Ishikawa (cell line): Measurements from ENCODE around the gene CAMK1D.

ENCODE experiments used
- CEBPB ChIP-seq: IDR thresholded peaks from 2 replicates; pipeline ENCODE4 v1.6.1; 2012
- CREB1 ChIP-seq: IDR thresholded peaks from 2 replicates; pipeline ENCODE4 v1.6.1; 2012; ENCODE audit warnings: low read depth
- EGR1 ChIP-seq: IDR thresholded peaks from 2 replicates; pipeline ENCODE4 v1.6.1; 2012
- EP300 ChIP-seq: IDR thresholded peaks from 2 replicates; pipeline ENCODE4 v1.6.1; 2012; ENCODE audit warnings: borderline replicate concordance
- FOXM1 ChIP-seq: IDR thresholded peaks from 2 replicates; pipeline ENCODE4 v1.6.1; 2012; ENCODE audit warnings: low read depth, borderline replicate concordance
- NFIC ChIP-seq: IDR thresholded peaks from 2 replicates; pipeline ENCODE4 v1.6.1; 2012
- RAD21 ChIP-seq: IDR thresholded peaks from 2 replicates; pipeline ENCODE4 v1.6.1; 2012; ENCODE audit warnings: low read depth
- TAF1 ChIP-seq: IDR thresholded peaks from 2 replicates; pipeline ENCODE4 v1.6.1; 2012; ENCODE audit warnings: low read depth, mild to moderate bottlenecking
- TCF12 ChIP-seq: IDR thresholded peaks from 2 replicates; pipeline ENCODE4 v1.6.1; 2012; ENCODE audit warnings: low read depth
- TEAD4 ChIP-seq: IDR thresholded peaks from 2 replicates; pipeline ENCODE4 v1.6.1; 2012
- YY1 ChIP-seq: IDR thresholded peaks from 2 replicates; pipeline ENCODE4 v1.6.1; 2012; ENCODE audit warnings: low read depth
- ZBTB7A ChIP-seq: IDR thresholded peaks from 2 replicates; pipeline ENCODE4 v1.6.1; 2012; ENCODE audit warnings: low read depth
- TF ChIP-seq, protein P1 (sequence below): IDR thresholded peaks from 2 replicates; pipeline ENCODE4 v1.6.1; 2012
- TF ChIP-seq, protein P2 (sequence below): IDR thresholded peaks from 2 replicates; pipeline ENCODE4 v1.6.1; 2012
- TF ChIP-seq, protein P3 (sequence below): IDR thresholded peaks from 2 replicates; pipeline ENCODE4 v1.6.1; 2012; ENCODE audit warnings: low read depth, mild to moderate bottlenecking

The CAMK1D gene

GRCh38 chr10:12750526-12751201 lies 401.3 kb downstream of the CAMK1D start:
- TF ChIP-seq TAF1 (no peak), ZBTB7A (no peak), TEAD4 (no peak), FOXM1 (no peak), TCF12 (no peak), YY1 (no peak), EGR1 (no peak), EP300 (no peak), NFIC (no peak), RAD21 (no peak), CEBPB (no peak), CREB1 (no peak)
- TF ChIP-seq, protein P1, sequence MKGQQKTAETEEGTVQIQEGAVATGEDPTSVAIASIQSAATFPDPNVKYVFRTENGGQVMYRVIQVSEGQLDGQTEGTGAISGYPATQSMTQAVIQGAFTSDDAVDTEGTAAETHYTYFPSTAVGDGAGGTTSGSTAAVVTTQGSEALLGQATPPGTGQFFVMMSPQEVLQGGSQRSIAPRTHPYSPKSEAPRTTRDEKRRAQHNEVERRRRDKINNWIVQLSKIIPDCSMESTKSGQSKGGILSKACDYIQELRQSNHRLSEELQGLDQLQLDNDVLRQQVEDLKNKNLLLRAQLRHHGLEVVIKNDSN: no peak
- TF ChIP-seq, protein P2, sequence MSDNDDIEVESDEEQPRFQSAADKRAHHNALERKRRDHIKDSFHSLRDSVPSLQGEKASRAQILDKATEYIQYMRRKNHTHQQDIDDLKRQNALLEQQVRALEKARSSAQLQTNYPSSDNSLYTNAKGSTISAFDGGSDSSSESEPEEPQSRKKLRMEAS: no peak
- TF ChIP-seq, protein P3, sequence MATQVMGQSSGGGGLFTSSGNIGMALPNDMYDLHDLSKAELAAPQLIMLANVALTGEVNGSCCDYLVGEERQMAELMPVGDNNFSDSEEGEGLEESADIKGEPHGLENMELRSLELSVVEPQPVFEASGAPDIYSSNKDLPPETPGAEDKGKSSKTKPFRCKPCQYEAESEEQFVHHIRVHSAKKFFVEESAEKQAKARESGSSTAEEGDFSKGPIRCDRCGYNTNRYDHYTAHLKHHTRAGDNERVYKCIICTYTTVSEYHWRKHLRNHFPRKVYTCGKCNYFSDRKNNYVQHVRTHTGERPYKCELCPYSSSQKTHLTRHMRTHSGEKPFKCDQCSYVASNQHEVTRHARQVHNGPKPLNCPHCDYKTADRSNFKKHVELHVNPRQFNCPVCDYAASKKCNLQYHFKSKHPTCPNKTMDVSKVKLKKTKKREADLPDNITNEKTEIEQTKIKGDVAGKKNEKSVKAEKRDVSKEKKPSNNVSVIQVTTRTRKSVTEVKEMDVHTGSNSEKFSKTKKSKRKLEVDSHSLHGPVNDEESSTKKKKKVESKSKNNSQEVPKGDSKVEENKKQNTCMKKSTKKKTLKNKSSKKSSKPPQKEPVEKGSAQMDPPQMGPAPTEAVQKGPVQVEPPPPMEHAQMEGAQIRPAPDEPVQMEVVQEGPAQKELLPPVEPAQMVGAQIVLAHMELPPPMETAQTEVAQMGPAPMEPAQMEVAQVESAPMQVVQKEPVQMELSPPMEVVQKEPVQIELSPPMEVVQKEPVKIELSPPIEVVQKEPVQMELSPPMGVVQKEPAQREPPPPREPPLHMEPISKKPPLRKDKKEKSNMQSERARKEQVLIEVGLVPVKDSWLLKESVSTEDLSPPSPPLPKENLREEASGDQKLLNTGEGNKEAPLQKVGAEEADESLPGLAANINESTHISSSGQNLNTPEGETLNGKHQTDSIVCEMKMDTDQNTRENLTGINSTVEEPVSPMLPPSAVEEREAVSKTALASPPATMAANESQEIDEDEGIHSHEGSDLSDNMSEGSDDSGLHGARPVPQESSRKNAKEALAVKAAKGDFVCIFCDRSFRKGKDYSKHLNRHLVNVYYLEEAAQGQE: no peak

GRCh38 chr10:12755075-12755474 lies 405.7 kb downstream of the CAMK1D start:
- no peak for TF ChIP-seq ZBTB7A
- no peak for TF ChIP-seq NFIC
- no peak for TF ChIP-seq FOXM1
- no peak for TF ChIP-seq RAD21
- TF ChIP-seq CEBPB: no peak

DNA sequence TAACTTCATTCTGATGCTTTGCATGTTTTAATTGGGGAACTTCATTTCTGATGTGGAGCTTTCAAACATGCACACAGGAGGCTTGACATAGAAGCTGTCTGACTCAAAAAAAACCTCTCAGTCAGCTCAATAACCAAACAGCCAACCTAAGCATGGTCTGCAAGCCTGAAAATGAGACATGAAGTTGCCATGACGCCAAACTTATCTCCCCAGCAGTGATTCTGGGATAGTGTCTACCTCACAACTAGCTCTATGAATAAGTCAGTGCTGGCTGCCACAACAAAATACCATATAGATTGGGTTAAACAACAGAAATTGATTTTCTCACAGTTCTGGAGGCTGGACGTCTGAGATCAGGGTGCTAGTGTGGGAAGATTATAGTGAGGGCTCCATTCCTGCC lies 408.0 kb downstream of the CAMK1D start:
- TF ChIP-seq EGR1 (no peak), CEBPB (no peak), CREB1 (no peak), NFIC (no peak), RAD21 (no peak), EP300 (no peak), TEAD4 (no peak), FOXM1 (no peak), TCF12 (no peak), ZBTB7A (no peak), YY1 (no peak), TAF1 (no peak)
- TF ChIP-seq, protein P2: no peak
- TF ChIP-seq, protein P1: no peak
- TF ChIP-seq, protein P3: no peak

- TF ChIP-seq EGR1 (no peak), RAD21 (no peak), YY1 (no peak), TEAD4 (no peak), TAF1 (no peak), EP300 (no peak), FOXM1 (no peak), CREB1 (no peak), ZBTB7A (no peak), CEBPB (no peak), NFIC (no peak)
- TF ChIP-seq, protein P1: no peak
- TF ChIP-seq, protein P2: no peak
Observed at GRCh38 chr10:12758271-12758670, 408.9 kb downstream of the CAMK1D start.

DNA sequence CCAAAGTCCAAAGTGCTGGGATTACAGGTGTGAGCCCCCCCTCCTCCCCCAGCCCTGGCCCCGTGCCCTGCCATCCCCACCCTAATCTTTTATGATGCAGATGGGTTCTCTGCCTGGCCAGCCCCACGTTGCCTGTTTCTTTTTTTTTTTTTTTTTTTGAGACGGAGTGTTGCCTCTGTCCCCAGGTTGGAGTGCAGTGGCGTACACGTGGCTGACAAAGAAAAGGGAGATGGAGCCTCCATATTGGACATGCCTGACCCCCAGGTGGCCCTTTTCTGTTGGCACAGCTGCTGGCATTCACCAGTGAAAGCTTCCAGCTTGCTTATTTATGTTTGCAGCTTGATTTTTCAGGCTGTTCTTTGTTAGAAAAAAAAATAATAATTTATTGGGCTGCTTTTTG lies 416.9 kb downstream of the CAMK1D start:
- TF ChIP-seq, protein P2: no peak
- TF ChIP-seq CREB1 (no peak), RAD21 (no peak), EP300 (no peak), ZBTB7A (no peak), TEAD4 (no peak), NFIC (no peak), YY1 (no peak), TCF12 (no peak), TAF1 (no peak), FOXM1 (no peak), CEBPB (no peak), EGR1 (no peak)
- TF ChIP-seq, protein P3: no peak
- TF ChIP-seq, protein P1: no peak
